ENCODE data around the gene AEBP2. TPM values are rescaled to one million over a fixed set of nuclear protein-coding genes. Genes with fewer than 3 reads are reported as not detected.

Gene AEBP2
- total RNA-seq, 1 experiment from 2014 or later = 49.2 TPM

DNA sequence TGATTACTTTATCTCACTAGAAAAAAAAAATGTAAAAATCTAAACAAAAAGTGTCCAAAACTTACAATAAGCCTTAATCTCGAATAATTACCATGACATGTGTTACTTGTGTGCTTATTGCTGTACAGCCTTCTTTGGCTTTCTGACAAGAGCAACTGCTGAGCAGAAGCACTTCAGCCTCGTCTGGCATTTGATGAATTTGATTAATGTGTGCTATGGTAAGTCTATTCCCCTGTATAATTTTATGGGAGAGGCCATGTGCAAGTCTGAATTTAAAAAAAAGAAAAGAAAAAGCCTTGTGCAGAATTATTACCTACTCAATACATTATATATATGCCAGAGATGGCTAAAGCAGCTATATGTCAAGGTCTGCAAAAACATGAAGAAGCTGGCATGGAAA, 113.9 kb downstream of the AEBP2 start:
- TF ChIP-seq CTCF (IDR thresholded peaks at IDR 0.05; ENCODE audit: unreplicated experiment) = no peak
- Mint-ChIP-seq H3K4me3 (ENCODE audit: unreplicated experiment) (no peak overlapping the region), H3K36me3 (ENCODE audit: insufficient read depth, unreplicated experiment) (peaks cover 7% of the 10 kb centered on the region), H3K27me3 (ENCODE audit: insufficient read depth, unreplicated experiment) (no peaks in the 10 kb centered on the region), H3K27ac (ENCODE audit: low read depth, unreplicated experiment) (no peak overlapping the region), H3K4me1 (ENCODE audit: insufficient read depth, unreplicated experiment) (peaks cover 7% of the 10 kb centered on the region), H3K9me3 (ENCODE audit: unreplicated experiment) (no peaks in the 10 kb centered on the region)
- no peak for DNase-seq (ENCODE audit: unreplicated experiment)
- intact Hi-C loops (cut with micrococcal nuclease) = no loop called here
- CTCF ChIA-PET = interaction anchor here (0.7 kb wide), 2 partner anchors 64 to 392 kb away, joined by 3 read pairs; no protein-coding TSS in a partner anchor
- no TSS peak for BruUV-seq (replicated peaks)
- POLR2A ChIA-PET = interaction anchor here (1.0 kb wide), 1 partner anchor 69 kb away, joined by 4 read pairs; no protein-coding TSS in a partner anchor

GRCh38 chr12:19561411-19561961, 122.2 kb downstream of the AEBP2 start:
- Mint-ChIP-seq H3K4me1 (ENCODE audit: insufficient read depth, unreplicated experiment) (no peaks in the 10 kb centered on the region), H3K4me3 (ENCODE audit: unreplicated experiment) (no peak overlapping the region), H3K9me3 (ENCODE audit: unreplicated experiment) (no peaks in the 10 kb centered on the region), H3K27ac (ENCODE audit: low read depth, unreplicated experiment) (no peak overlapping the region), H3K27me3 (ENCODE audit: insufficient read depth, unreplicated experiment) (no peaks in the 10 kb centered on the region), H3K36me3 (ENCODE audit: insufficient read depth, unreplicated experiment) (peaks cover 15% of the 10 kb centered on the region)
- no peak for TF ChIP-seq CTCF (IDR thresholded peaks at IDR 0.05; ENCODE audit: unreplicated experiment)
- ChIA-PET CTCF (interaction anchor here (0.6 to 1.7 kb wide), 3 partner anchors 14 to 274 kb away, joined by 3 to 7 read pairs (median 4); no protein-coding TSS in a partner anchor), POLR2A (interaction anchor here (1.3 kb wide), 1 partner anchor 40 kb away, joined by 3 read pairs; no protein-coding TSS in a partner anchor)
- no peak for DNase-seq (ENCODE audit: unreplicated experiment)
- no TSS peak for BruUV-seq (replicated peaks)
- intact Hi-C loops (cut with micrococcal nuclease) = no loop called here

All from MCF 10A (cell line).